ENCODE results near the gene FHIP1B. TPM values are rescaled to one million over a fixed set of nuclear protein-coding genes. Genes with fewer than 3 reads are reported as not detected.
"Not testable (repeated sequence)": the region's sequence is repeated elsewhere in the genome, so short reads cannot be mapped to it uniquely, and the experiment has no call there.

The FHIP1B gene
- total RNA-seq (2014; rRNA removed; shearing (Covaris generic); ENCODE audit: low replicate concordance): 10.9 and 14.0 TPM in 2 replicates

GRCh38 chr11:6234387-6235107, at the start of gene FHIP1B:
FHIP1B (minus strand) TSS chr11:6234636; CDS start chr11:6224516, 10,120 bp downstream.
- DNase-seq (ENCODE audit: low read depth): peak; percentile 100
- in situ Hi-C loops (cut with HindIII; ENCODE audit: low pct_unique_long_range_greater_than_20kb, low sequenced_read_pairs): no loop called here

- in situ Hi-C loops (cut with HindIII; ENCODE audit: low pct_unique_long_range_greater_than_20kb, low sequenced_read_pairs): no loop called here
- no peak for DNase-seq (ENCODE audit: low read depth)
These were observed 49.1 kb upstream of the FHIP1B start for GRCh38 chr11:6283453-6284023.

GRCh38 chr11:6280809-6281208, 46.4 kb upstream of the FHIP1B start:
- in situ Hi-C loops (cut with HindIII; ENCODE audit: low pct_unique_long_range_greater_than_20kb, low sequenced_read_pairs); DNase-seq (ENCODE audit: low read depth): not testable (repeated sequence)

- in situ Hi-C loops (cut with HindIII; ENCODE audit: low pct_unique_long_range_greater_than_20kb, low sequenced_read_pairs): no loop called here
- DNase-seq (ENCODE audit: low read depth): no peak
These were observed 38.8 kb upstream of the FHIP1B start for GRCh38 chr11:6273188-6273587.

- DNase-seq (ENCODE audit: low read depth): no peak
- in situ Hi-C loops (cut with HindIII; ENCODE audit: low pct_unique_long_range_greater_than_20kb, low sequenced_read_pairs): no loop called here
These were observed 37.2 kb upstream of the FHIP1B start for GRCh38 chr11:6271598-6271997.

- DNase-seq (ENCODE audit: low read depth): no peak
- in situ Hi-C loops (cut with HindIII; ENCODE audit: low pct_unique_long_range_greater_than_20kb, low sequenced_read_pairs): no loop called here
These were observed 36.3 kb upstream of the FHIP1B start for GRCh38 chr11:6270584-6271246.

GRCh38 chr11:6269994-6270393, 35.6 kb upstream of the FHIP1B start:
- in situ Hi-C loops (cut with HindIII; ENCODE audit: low pct_unique_long_range_greater_than_20kb, low sequenced_read_pairs): no loop called here
- DNase-seq (ENCODE audit: low read depth): no peak

- DNase-seq (ENCODE audit: low read depth): no peak
- in situ Hi-C loops (cut with HindIII; ENCODE audit: low pct_unique_long_range_greater_than_20kb, low sequenced_read_pairs): no loop called here
These were observed 34.4 kb upstream of the FHIP1B start for GRCh38 chr11:6268820-6269219.

GRCh38 chr11:6263662-6264061, 29.2 kb upstream of the FHIP1B start:
- in situ Hi-C loops (cut with HindIII; ENCODE audit: low pct_unique_long_range_greater_than_20kb, low sequenced_read_pairs): no loop called here

GRCh38 chr11:6260207-6260726, 25.8 kb upstream of the FHIP1B start:
- in situ Hi-C loops (cut with HindIII; ENCODE audit: low pct_unique_long_range_greater_than_20kb, low sequenced_read_pairs): no loop called here

More at GRCh38 chr11:6263662-6264061, 29.2 kb upstream of the FHIP1B start:
- no peak for DNase-seq (ENCODE audit: low read depth)

GRCh38 chr11:6258571-6259081, 24.2 kb upstream of the FHIP1B start:
- in situ Hi-C loops (cut with HindIII; ENCODE audit: low pct_unique_long_range_greater_than_20kb, low sequenced_read_pairs): no loop called here
- DNase-seq (ENCODE audit: low read depth): no peak

More at GRCh38 chr11:6260207-6260726, 25.8 kb upstream of the FHIP1B start:
- no peak for DNase-seq (ENCODE audit: low read depth)

GRCh38 chr11:6258141-6258540, 23.7 kb upstream of the FHIP1B start:
- in situ Hi-C loops (cut with HindIII; ENCODE audit: low pct_unique_long_range_greater_than_20kb, low sequenced_read_pairs): no loop called here
- DNase-seq (ENCODE audit: low read depth): no peak

GRCh38 chr11:6253197-6253596, 18.8 kb upstream of the FHIP1B start:
- no peak for DNase-seq (ENCODE audit: low read depth)
- in situ Hi-C loops (cut with HindIII; ENCODE audit: low pct_unique_long_range_greater_than_20kb, low sequenced_read_pairs): no loop called here

GRCh38 chr11:6251990-6252473, 17.6 kb upstream of the FHIP1B start:
- no peak for DNase-seq (ENCODE audit: low read depth)
- in situ Hi-C loops (cut with HindIII; ENCODE audit: low pct_unique_long_range_greater_than_20kb, low sequenced_read_pairs): no loop called here

GRCh38 chr11:6251120-6251733, 16.8 kb upstream of the FHIP1B start:
- in situ Hi-C loops (cut with HindIII; ENCODE audit: low pct_unique_long_range_greater_than_20kb, low sequenced_read_pairs): no loop called here
- DNase-seq (ENCODE audit: low read depth): peak; percentile 42

- peak; percentile 26 for DNase-seq (ENCODE audit: low read depth)
- in situ Hi-C loops (cut with HindIII; ENCODE audit: low pct_unique_long_range_greater_than_20kb, low sequenced_read_pairs): no loop called here
These were observed 15.5 kb upstream of the FHIP1B start for GRCh38 chr11:6249770-6250555.

- in situ Hi-C loops (cut with HindIII; ENCODE audit: low pct_unique_long_range_greater_than_20kb, low sequenced_read_pairs); DNase-seq (ENCODE audit: low read depth): not testable (repeated sequence)
These were observed 14.5 kb upstream of the FHIP1B start for GRCh38 chr11:6248897-6249296.

GRCh38 chr11:6248248-6248647, 13.8 kb upstream of the FHIP1B start:
- in situ Hi-C loops (cut with HindIII; ENCODE audit: low pct_unique_long_range_greater_than_20kb, low sequenced_read_pairs): no loop called here
- no peak for DNase-seq (ENCODE audit: low read depth)

All from Caki2 (cell line).